OCI-LY7 (cell line): ENCODE data around the gene DOC2A.

Experiments used
- CTCF ChIP-seq: fragments of 200-600 bp; sonication (generic); conservative IDR thresholded peaks from 2 replicates; pipeline ENCODE4 v1.5.1; 2014; ENCODE audit warnings: mild to moderate bottlenecking, antibody characterized with exemption, low read length, moderate library complexity, mixed read lengths
- EZH2phosphoT487 ChIP-seq: fragments of 200-600 bp; sonication (generic); IDR thresholded peaks from 2 replicates; pipeline ENCODE4 v1.6.1; 2018; ENCODE audit warnings: low read depth, borderline replicate concordance, mild to moderate bottlenecking, mixed run types, antibody characterized with exemption, low read length, moderate library complexity, mixed read lengths

- TF ChIP-seq CTCF: no peak
- TF ChIP-seq EZH2phosphoT487: no peak
Observed at GRCh38 chr16:29993903-29994599, 16.8 kb downstream of the DOC2A start.
